IMR-90 (cell line): ENCODE data around the gene TMEM45A. TPM values are rescaled to one million over a fixed set of nuclear protein-coding genes. Genes with fewer than 3 reads are reported as not detected.

Experiments
- ATAC-seq: fragments of 200-7000 bp; cut with Tn5 transposase; 2 replicates; pipeline ENCODE4 v1.9.1; 2020; ENCODE audit warnings: low read depth, mild to moderate bottlenecking, moderate library complexity
- BruUV-seq: library from RNA; stranded (reverse); fragments of 400-500 nt; replicated peaks from 2 replicates; lab custom pipeline; 2021; lab: Mats Ljungman, UMichigan
- CTCF ChIA-PET: fragments of 300-600 bp; formaldehyde crosslinking; extraction: SDS; loops from one replicate; lab custom pipeline; 2021; ENCODE audit warnings: antibody characterized with exemption; lab: Yijun Ruan, JAX
- POLR2A ChIA-PET: fragments of 300-600 bp; sonication (Branson Sonifier 250); formaldehyde crosslinking; loops from one replicate; lab custom pipeline; 2022; ENCODE audit warnings: antibody characterized with exemption; ENCODE audit not compliant: unreplicated experiment; lab: Charles Lee
- DNase-seq: peaks from one replicate; pipeline ENCODE4 v3.0.0; 2013
- H2AFZ ChIP-seq: replicated peaks from 2 replicates; pipeline ENCODE3; 2013; ENCODE audit warnings: low read length, mild to moderate bottlenecking; ENCODE audit not compliant: poor library complexity
- H2AK5ac ChIP-seq: 2 replicates; pipeline ENCODE4 v1.6.1; 2013; ENCODE audit warnings: low read depth, low read length, inconsistent platforms
- H2AK9ac ChIP-seq: replicated peaks from 2 replicates; pipeline ENCODE3; 2013; ENCODE audit warnings: mild to moderate bottlenecking, low read depth, low read length, moderate library complexity; ENCODE audit not compliant: poor library complexity
- H2BK120ac ChIP-seq: 2 replicates; pipeline ENCODE4 v1.6.1; 2013; ENCODE audit warnings: low read depth, low read length, inconsistent platforms
- H2BK15ac ChIP-seq: 3 replicates; pipeline ENCODE4 v1.6.1; 2013; ENCODE audit warnings: low read depth, low read length, inconsistent platforms
- H2BK20ac ChIP-seq: 2 replicates; pipeline ENCODE4 v1.6.1; 2013; ENCODE audit warnings: low read depth, mild to moderate bottlenecking, inconsistent platforms, low read length, moderate library complexity
- H2BK5ac ChIP-seq: 2 replicates; pipeline ENCODE4 v1.6.1; 2013; ENCODE audit warnings: mild to moderate bottlenecking, low read depth, low read length, inconsistent platforms; ENCODE audit not compliant: poor library complexity, severe bottlenecking
- H3K14ac ChIP-seq: replicated peaks from 2 replicates; pipeline ENCODE4 v1.6.1; 2013; ENCODE audit warnings: low read depth, low read length, inconsistent platforms
- H3K18ac ChIP-seq: 2 replicates; pipeline ENCODE4 v1.6.1; 2013; ENCODE audit warnings: low read depth, low read length, control low read depth
- H3K23ac ChIP-seq: 2 replicates; pipeline ENCODE4 v1.6.1; 2013; ENCODE audit warnings: low read depth, low read length, inconsistent platforms
- H3K27ac ChIP-seq: 2 replicates; pipeline ENCODE4 v1.5.1; 2013; ENCODE audit warnings: mild to moderate bottlenecking, control low read depth, low read length; ENCODE audit not compliant: insufficient read depth
- H3K27me3 ChIP-seq: 2 replicates; pipeline ENCODE4 v1.6.1; 2013; ENCODE audit warnings: low read length; ENCODE audit not compliant: control insufficient read depth, insufficient read depth
- H3K36me3 ChIP-seq: 2 replicates; pipeline ENCODE4 v1.6.1; 2013; ENCODE audit warnings: low read length, mixed read lengths; ENCODE audit not compliant: control insufficient read depth, insufficient read depth
- H3K4ac ChIP-seq: 2 replicates; pipeline ENCODE4 v1.6.1; 2013; ENCODE audit warnings: low read depth, low read length, inconsistent platforms
- H3K4me1 ChIP-seq: 2 replicates; pipeline ENCODE4 v1.6.1; 2013; ENCODE audit warnings: low read length, mixed read lengths; ENCODE audit not compliant: control insufficient read depth, insufficient read depth
- H3K4me2 ChIP-seq: 2 replicates; pipeline ENCODE4 v1.6.1; 2013; ENCODE audit warnings: low read depth, mild to moderate bottlenecking, control low read depth, low read length, moderate library complexity
- H3K4me3 ChIP-seq: 2 replicates; pipeline ENCODE4 v1.5.1; 2013; ENCODE audit warnings: low read depth, mild to moderate bottlenecking, control low read depth, low read length, moderate library complexity; ENCODE audit not compliant: insufficient read depth
- H3K56ac ChIP-seq: 2 replicates; pipeline ENCODE4 v1.6.1; 2013; ENCODE audit warnings: low read length, inconsistent platforms; ENCODE audit not compliant: insufficient read depth; ENCODE audit errors: extremely low read depth
- H3K79me1 ChIP-seq, 2 experiments: 2 replicates each; pipeline ENCODE4 v1.6.1; 2013; ENCODE audit warnings: low read length in 2 of 2, inconsistent platforms in 1 of 2, low read depth in 1 of 2
- H3K9ac ChIP-seq: 2 replicates; pipeline ENCODE4 v1.6.1; 2013; ENCODE audit warnings: low read depth, low read length, control low read depth
- H3K9me1 ChIP-seq: 2 replicates; pipeline ENCODE4 v1.6.1; 2013; ENCODE audit warnings: low read length, inconsistent platforms; ENCODE audit not compliant: insufficient read depth
- H3K9me3 ChIP-seq: 2 replicates; pipeline ENCODE4 v1.6.1; 2013; ENCODE audit warnings: low read length; ENCODE audit not compliant: control insufficient read depth, insufficient read depth
- H4K20me1 ChIP-seq: 2 replicates; pipeline ENCODE4 v1.6.1; 2013; ENCODE audit warnings: low read length, inconsistent platforms; ENCODE audit not compliant: insufficient read depth
- H4K5ac ChIP-seq: 2 replicates; pipeline ENCODE4 v1.6.1; 2013; ENCODE audit warnings: mild to moderate bottlenecking, low read depth, low read length, control low read depth
- H4K8ac ChIP-seq, 2 experiments: 2 replicates each; pipeline ENCODE4 v1.6.1; 2013; ENCODE audit warnings: low read depth in 2 of 2, low read length in 2 of 2, control low read depth in 1 of 2, inconsistent platforms in 1 of 2
- H4K91ac ChIP-seq: 2 replicates; pipeline ENCODE4 v1.6.1; 2013; ENCODE audit warnings: low read depth, low read length, inconsistent platforms; ENCODE audit not compliant: insufficient read depth
- MAFK ChIP-seq: IDR thresholded peaks from 2 replicates; pipeline ENCODE4 v1.6.1; 2012; ENCODE audit warnings: low read depth, low read length, improper control_type of control experiment
- SMC3 ChIP-seq: fragments of 150-350 bp; IDR thresholded peaks from 2 replicates; pipeline ENCODE4 v1.6.1; 2016; ENCODE audit warnings: low read depth, mild to moderate bottlenecking, antibody characterized with exemption, low read length, moderate library complexity
- WGBS, 2 experiments: methylation state at CpG; one replicate each; pipeline versions ENCODE4 v1.1.5 to v1.1.7; 2013; ENCODE audit warnings: missing lambda C conversion rate in 2 of 2; ENCODE audit not compliant: insufficient read length in 1 of 2; ENCODE audit errors: extremely low coverage in 2 of 2; 5-methylcytosine and 5-hydroxymethylcytosine counted together
- dilution Hi-C: fragments of 300-500 bp; cut with HindIII; formaldehyde crosslinking; loops from one replicate; pipeline ENCODE4 v1.14.3; 2018; ENCODE audit warnings: low sequenced_read_pairs; ENCODE audit not compliant: unreplicated experiment
- in situ Hi-C: fragments of 300-500 bp; cut with MboI; formaldehyde crosslinking; loops from 3 replicates; pipeline ENCODE4 v1.14.3; 2019; ENCODE audit warnings: low sequenced_read_pairs, inconsistent platforms, mixed read lengths
- intact Hi-C: fragments of 100-400 bp; cut with micrococcal nuclease; formaldehyde crosslinking; loops from 2 replicates; pipeline ENCODE4 v1.10.0; 2022
- polyA plus RNA-seq, 3 experiments: library from polyadenylated mRNA; depleted of rRNA; stranded (reverse); fragments of >200 nt; gene quantifications; 2 replicates each; pipeline ENCODE4 v1.2.3, GENCODE V29; 2012; ENCODE audit warnings: low replicate concordance in 1 of 3
- total RNA-seq: library from RNA; depleted of rRNA; stranded (reverse); fragments of >200 nt; gene quantifications from 2 replicates; pipeline ENCODE4 v1.2.3, GENCODE V29; 2012

Gene TMEM45A
- total and polyA plus RNA-seq, 2 of the 4 experiments (the other 2 are of a cell fraction) = 13.6 to 21.7 TPM

- H3K4me2 ChIP-seq = no peak overlapping the region
- no peak overlapping the region for H3K4ac ChIP-seq
- dilution Hi-C loops = no loop called here
- POLR2A ChIA-PET = no interaction called here
- H2AFZ ChIP-seq = no peak overlapping the region
- WGBS, 2 experiments = no CpG with 5 or more reads among the region's 3 CpGs
- H3K56ac ChIP-seq = no peak overlapping the region
- no peak for DNase-seq
- TF ChIP-seq SMC3 (no peak), MAFK (peak; percentile 76)
- no peak overlapping the region for H2BK120ac ChIP-seq
- H3K9me3 ChIP-seq = no peaks in the 10 kb centered on the region
- in situ Hi-C loops = no loop called here
- no peak overlapping the region for H3K4me3 ChIP-seq
- no peaks in the 10 kb centered on the region for H3K27me3 ChIP-seq
- H2BK15ac ChIP-seq = no peak overlapping the region
- H4K91ac ChIP-seq = no peak overlapping the region
- intact Hi-C loops = no loop called here
- no peaks in the 10 kb centered on the region for H4K20me1 ChIP-seq
- H2AK5ac ChIP-seq = no peak overlapping the region
- H3K9me1 ChIP-seq = no peaks in the 10 kb centered on the region
- no peak overlapping the region for H3K9ac ChIP-seq
- no peak overlapping the region for H3K14ac ChIP-seq
- no peak overlapping the region for H3K23ac ChIP-seq
- BruUV-seq = no TSS peak
- H4K5ac ChIP-seq = no peak overlapping the region
- H3K18ac ChIP-seq = no peak overlapping the region
- no peak overlapping the region for H3K27ac ChIP-seq
- H4K8ac ChIP-seq = no peak overlapping the region
- no peaks in the 10 kb centered on the region for H3K79me1 ChIP-seq
- CTCF ChIA-PET = no interaction called here
- no peak overlapping the region for H2BK20ac ChIP-seq
- peaks cover 4% of the 10 kb centered on the region; the same call in 1 of the 2 replicates for H3K4me1 ChIP-seq
- H2BK5ac ChIP-seq = no peak overlapping the region
- no peaks in the 10 kb centered on the region for H3K36me3 ChIP-seq
- no peak overlapping the region for H2AK9ac ChIP-seq
- no peak for ATAC-seq
Observed at GRCh38 chr3:100531093-100531492, 38.7 kb downstream of the TMEM45A start.
